H1 (cell line): ENCODE measurements around the gene RERG. TPM values are rescaled to one million over a fixed set of nuclear protein-coding genes. Genes with fewer than 3 reads are reported as not detected.

Source experiments
- BACH1 ChIP-seq: IDR thresholded peaks from 2 replicates; pipeline ENCODE4 v1.6.1; 2012; ENCODE audit warnings: low read length, improper control_type of control experiment
- CHD2 ChIP-seq: IDR thresholded peaks from 2 replicates; pipeline ENCODE4 v1.6.1; 2012; ENCODE audit warnings: low read length, improper control_type of control experiment
- KDM1A ChIP-seq: fragments of 200-600, 300-600 bp; sonication (generic); IDR thresholded peaks from 2 replicates; pipeline ENCODE4 v1.7.1; 2016; ENCODE audit warnings: mild to moderate bottlenecking, low read length, borderline replicate concordance
- RNF2 ChIP-seq: fragments of 200-900, 300-1000 bp; sonication (generic); IDR thresholded peaks from 2 replicates; pipeline ENCODE4 v1.7.1; 2016; ENCODE audit warnings: borderline replicate concordance, low read depth, mild to moderate bottlenecking, antibody characterized with exemption, low read length; ENCODE audit not compliant: poor library complexity, severe bottlenecking; ENCODE audit errors: missing control alignments
- YY1 ChIP-seq: IDR thresholded peaks from 2 replicates; pipeline ENCODE4 v1.6.1; 2011; ENCODE audit warnings: low read depth, mild to moderate bottlenecking, low read length
- polyA plus RNA-seq, 7 experiments: library from polyadenylated mRNA; depleted of rRNA in 3 of 7; stranded (reverse) in 5 of 7; unstranded in 2 of 7; fragments of >200 nt in 5 of 7; fragments of 200-250 nt in 2 of 7; gene quantifications; 1 replicate in 5 of 7; 2 replicates in 1 of 7; 4 replicates in 1 of 7; pipeline versions ENCODE4 v1.2.1 to v1.2.3, GENCODE V29; 2011 to 2013; ENCODE audit warnings: missing spikeins in 2 of 7, mixed read lengths in 2 of 7
- total RNA-seq: library from RNA; stranded (reverse); fragmentation: NEBNext Ultra II Directional; extraction: Animal tissue kit (Norgen Biotek cat#: 25700); gene quantifications from 2 replicates; pipeline ENCODE4 v1.2.1, GENCODE V29; 2021
- TF ChIP-seq, protein P1 (sequence below): IDR thresholded peaks from 2 replicates; pipeline ENCODE4 v1.6.1; 2011; ENCODE audit warnings: low read length, improper control_type of control experiment

Gene RERG
- total and polyA plus RNA-seq, 2 of the 8 experiments (the other 6 are each of a cell fraction or from before 2014, with no cell fraction given), result 0.12 to 0.86 TPM

DNA sequence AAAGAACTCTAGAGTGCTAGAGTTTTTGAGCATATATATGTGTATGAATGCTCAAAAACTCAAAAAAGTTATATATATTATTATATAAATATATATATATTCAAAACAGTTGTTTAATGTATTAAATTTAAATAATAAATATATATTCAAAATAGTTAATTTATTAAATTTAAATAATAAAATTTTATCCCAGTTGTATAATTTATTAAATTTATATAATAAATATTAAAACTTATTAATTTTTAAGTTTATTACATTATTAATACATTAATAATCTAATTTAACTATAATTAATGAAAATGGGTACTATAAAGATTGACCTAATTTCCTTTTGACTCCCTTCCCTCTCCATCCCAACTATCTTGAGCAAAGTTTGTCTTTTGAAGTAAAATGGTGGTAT is 97.8 kb downstream of the RERG start (continued):
- TF ChIP-seq, protein P1, sequence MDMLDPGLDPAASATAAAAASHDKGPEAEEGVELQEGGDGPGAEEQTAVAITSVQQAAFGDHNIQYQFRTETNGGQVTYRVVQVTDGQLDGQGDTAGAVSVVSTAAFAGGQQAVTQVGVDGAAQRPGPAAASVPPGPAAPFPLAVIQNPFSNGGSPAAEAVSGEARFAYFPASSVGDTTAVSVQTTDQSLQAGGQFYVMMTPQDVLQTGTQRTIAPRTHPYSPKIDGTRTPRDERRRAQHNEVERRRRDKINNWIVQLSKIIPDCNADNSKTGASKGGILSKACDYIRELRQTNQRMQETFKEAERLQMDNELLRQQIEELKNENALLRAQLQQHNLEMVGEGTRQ, result no peak
- TF ChIP-seq YY1 (no peak), KDM1A (no peak), RNF2 (no peak), BACH1 (no peak), CHD2 (no peak)
